Fibroblast of skin of back (primary cell): ENCODE measurements around the gene PPIA.
"Not testable (repeated sequence)": the region's sequence is repeated elsewhere in the genome, so short reads cannot be mapped to it uniquely, and the experiment has no call there.

Experiments used
- DNase-seq: peaks from one replicate; pipeline ENCODE4 v3.0.0-alpha.2; 2013

Gene PPIA

GRCh38 chr7:44764081-44764480 lies 32.4 kb upstream of the PPIA start:
- DNase-seq, result no peak

- DNase-seq, result no peak
Measured at GRCh38 chr7:44764665-44765578, 31.6 kb upstream of the PPIA start.

- no peak for DNase-seq
Measured at GRCh38 chr7:44765579-44766415, 30.7 kb upstream of the PPIA start.

- no peak for DNase-seq
Measured at GRCh38 chr7:44766416-44766801, 30.1 kb upstream of the PPIA start.

- DNase-seq, result no peak
Measured at GRCh38 chr7:44767134-44767911, 29.2 kb upstream of the PPIA start.

GRCh38 chr7:44767912-44768627 lies 28.4 kb upstream of the PPIA start:
- DNase-seq, result peak; percentile 50

- DNase-seq, result no peak
Measured at GRCh38 chr7:44768628-44769371, 27.7 kb upstream of the PPIA start.

GRCh38 chr7:44769376-44769775 lies 27.1 kb upstream of the PPIA start:
- no peak for DNase-seq

GRCh38 chr7:44769776-44770294 lies 26.6 kb upstream of the PPIA start:
- DNase-seq, result peak; percentile 59

- no peak for DNase-seq
Measured at GRCh38 chr7:44771358-44771757, 25.1 kb upstream of the PPIA start.

- DNase-seq, result no peak
Measured at GRCh38 chr7:44772440-44772839, 24.0 kb upstream of the PPIA start.

- no peak for DNase-seq
Measured at GRCh38 chr7:44772867-44773266, 23.6 kb upstream of the PPIA start.

GRCh38 chr7:44774486-44774885 lies 22.0 kb upstream of the PPIA start:
- DNase-seq, result not testable (repeated sequence)

- DNase-seq, result no peak
Measured at GRCh38 chr7:44775383-44776107, 20.9 kb upstream of the PPIA start.

GRCh38 chr7:44776211-44776610 lies 20.3 kb upstream of the PPIA start:
- no peak for DNase-seq

GRCh38 chr7:44782460-44782859 lies 14.0 kb upstream of the PPIA start:
- DNase-seq, result no peak

GRCh38 chr7:44783407-44783806 lies 13.1 kb upstream of the PPIA start:
- DNase-seq, result no peak

- DNase-seq, result no peak
Measured at GRCh38 chr7:44784364-44784763, 12.1 kb upstream of the PPIA start.

GRCh38 chr7:44785218-44785617 lies 11.3 kb upstream of the PPIA start:
- DNase-seq, result not testable (repeated sequence)

- DNase-seq, result no peak
Measured at GRCh38 chr7:44787041-44787440, 9.4 kb upstream of the PPIA start.
